HepG2 (cell line): ENCODE data around the gene KIF24. TPM values are rescaled to one million over a fixed set of nuclear protein-coding genes. Genes with fewer than 3 reads are reported as not detected.

Source experiments
- ARID2 ChIP-seq: sonication (generic); formaldehyde crosslinking; IDR thresholded peaks from 2 replicates; pipeline ENCODE4 v1.8.1; 2022; ENCODE audit warnings: mild to moderate bottlenecking, missing genetic modification reagents, borderline replicate concordance
- CEBPZ ChIP-seq: IDR thresholded peaks from 2 replicates; pipeline ENCODE4 v1.6.1; 2012; ENCODE audit warnings: low read length, improper control_type of control experiment
- FOXJ3 ChIP-seq: sonication (generic); formaldehyde crosslinking; IDR thresholded peaks from 2 replicates; pipeline ENCODE4 v1.4.0; 2020; ENCODE audit warnings: missing genetic modification reagents, mild to moderate bottlenecking, borderline replicate concordance
- HHEX ChIP-seq: IDR thresholded peaks from 2 replicates; pipeline ENCODE4 v1.6.1; 2016; ENCODE audit warnings: control low read depth
- HNF1B ChIP-seq: sonication (generic); formaldehyde crosslinking; IDR thresholded peaks from 2 replicates; pipeline ENCODE4 v1.5.1; 2020; ENCODE audit warnings: mild to moderate bottlenecking, moderate library complexity, missing genetic modification reagents
- MTF1 ChIP-seq: sonication (generic); formaldehyde crosslinking; IDR thresholded peaks from 2 replicates; pipeline ENCODE4 v1.5.0; 2020; ENCODE audit warnings: missing genetic modification reagents
- NFKB2 ChIP-seq: sonication (generic); formaldehyde crosslinking; IDR thresholded peaks from 2 replicates; pipeline ENCODE4 v1.4.0; 2020; ENCODE audit warnings: missing genetic modification reagents, borderline replicate concordance
- NFYC ChIP-seq: IDR thresholded peaks from 2 replicates; pipeline ENCODE4 v1.6.1; 2016; ENCODE audit warnings: missing genetic modification reagents, missing compliant biosample characterization
- POGZ ChIP-seq: sonication (generic); formaldehyde crosslinking; IDR thresholded peaks from 2 replicates; pipeline ENCODE4 v1.4.0; 2020; ENCODE audit warnings: mild to moderate bottlenecking, missing genetic modification reagents
- PRDM4 ChIP-seq: sonication (generic); formaldehyde crosslinking; IDR thresholded peaks from 2 replicates; pipeline ENCODE4 v1.9.0; 2021; ENCODE audit warnings: missing genetic modification reagents, borderline replicate concordance
- RERE ChIP-seq: IDR thresholded peaks from 2 replicates; pipeline ENCODE4 v1.6.1; 2016; ENCODE audit warnings: low read depth, missing genetic modification reagents, missing compliant biosample characterization
- SALL1 ChIP-seq: sonication (generic); formaldehyde crosslinking; IDR thresholded peaks from 2 replicates; pipeline ENCODE4 v1.8.0; 2022; ENCODE audit warnings: mild to moderate bottlenecking, missing genetic modification reagents
- SNRNP70 ChIP-seq: fragments of 200-400 bp; formaldehyde crosslinking; IDR thresholded peaks from 2 replicates; pipeline ENCODE4 v1.6.1; 2017; ENCODE audit warnings: mild to moderate bottlenecking, low read depth, low read length, moderate library complexity
- ZBTB25 ChIP-seq: IDR thresholded peaks from 2 replicates; pipeline ENCODE4 v1.6.1; 2018; ENCODE audit warnings: missing genetic modification reagents
- ZNF101 ChIP-seq: sonication (generic); formaldehyde crosslinking; IDR thresholded peaks from 2 replicates; pipeline ENCODE4 v1.4.0; 2020; ENCODE audit warnings: mild to moderate bottlenecking, low read depth, missing genetic modification reagents, borderline replicate concordance
- polyA plus RNA-seq, 8 experiments: library from polyadenylated mRNA; depleted of rRNA in 3 of 8; stranded (reverse) in 7 of 8; unstranded in 1 of 8; fragments of >200 nt; fragmentation: Illumina TruSeq in 4 of 8; extraction: Trizol in 4 of 8; gene quantifications; 2 replicates each; pipeline versions ENCODE4 v1.2.1 to v1.2.3, GENCODE V29; 2011 to 2016; ENCODE audit warnings: low read depth in 4 of 8, missing spikeins in 1 of 8, mixed read lengths in 1 of 8; ENCODE audit not compliant: insufficient read depth in 1 of 8
- total RNA-seq, 5 experiments: library from RNA; depleted of rRNA; stranded (reverse); fragments of >200 nt; fragmentation: Illumina TruSeq; extraction: Trizol; gene quantifications; 2 replicates each; pipeline ENCODE4 v1.2.3, GENCODE V29; 2016; ENCODE audit warnings: low read depth in 1 of 5

The KIF24 gene
- total and polyA plus RNA-seq, 2 of the 13 experiments (the other 11 are each of a cell fraction or from before 2014, with no cell fraction given), result 1.1 to 3.0 TPM

- TF ChIP-seq SALL1 (CRISPR knock-in tag) (no peak), FOXJ3 (no peak), ZBTB25 (no peak), POGZ (CRISPR knock-in tag) (no peak), HHEX (CRISPR knock-in tag) (no peak), RERE (CRISPR knock-in tag) (no peak), ZNF101 (no peak), NFKB2 (CRISPR knock-in tag) (no peak), MTF1 (no peak), SNRNP70 (no peak), PRDM4 (no peak), HNF1B (CRISPR knock-in tag) (no peak), ARID2 (CRISPR knock-in tag) (no peak), NFYC (no peak), CEBPZ (no peak)
Measured at GRCh38 chr9:34317436-34317835, 11.6 kb downstream of the KIF24 start (continued).
